Glomerular visceral epithelial cell (primary cell): ENCODE results near the gene FUT1.
A peak's percentile ranks its signal among the peaks of the same experiment; 100 is the strongest.
"Not testable (repeated sequence)": the region's sequence is repeated elsewhere in the genome, so short reads cannot be mapped to it uniquely, and the experiment has no call there.

Experiments used
- DNase-seq: peaks from one replicate; pipeline ENCODE4 v3.0.0-alpha.2; 2016; ENCODE audit errors: extremely low spot score

The FUT1 gene

DNA sequence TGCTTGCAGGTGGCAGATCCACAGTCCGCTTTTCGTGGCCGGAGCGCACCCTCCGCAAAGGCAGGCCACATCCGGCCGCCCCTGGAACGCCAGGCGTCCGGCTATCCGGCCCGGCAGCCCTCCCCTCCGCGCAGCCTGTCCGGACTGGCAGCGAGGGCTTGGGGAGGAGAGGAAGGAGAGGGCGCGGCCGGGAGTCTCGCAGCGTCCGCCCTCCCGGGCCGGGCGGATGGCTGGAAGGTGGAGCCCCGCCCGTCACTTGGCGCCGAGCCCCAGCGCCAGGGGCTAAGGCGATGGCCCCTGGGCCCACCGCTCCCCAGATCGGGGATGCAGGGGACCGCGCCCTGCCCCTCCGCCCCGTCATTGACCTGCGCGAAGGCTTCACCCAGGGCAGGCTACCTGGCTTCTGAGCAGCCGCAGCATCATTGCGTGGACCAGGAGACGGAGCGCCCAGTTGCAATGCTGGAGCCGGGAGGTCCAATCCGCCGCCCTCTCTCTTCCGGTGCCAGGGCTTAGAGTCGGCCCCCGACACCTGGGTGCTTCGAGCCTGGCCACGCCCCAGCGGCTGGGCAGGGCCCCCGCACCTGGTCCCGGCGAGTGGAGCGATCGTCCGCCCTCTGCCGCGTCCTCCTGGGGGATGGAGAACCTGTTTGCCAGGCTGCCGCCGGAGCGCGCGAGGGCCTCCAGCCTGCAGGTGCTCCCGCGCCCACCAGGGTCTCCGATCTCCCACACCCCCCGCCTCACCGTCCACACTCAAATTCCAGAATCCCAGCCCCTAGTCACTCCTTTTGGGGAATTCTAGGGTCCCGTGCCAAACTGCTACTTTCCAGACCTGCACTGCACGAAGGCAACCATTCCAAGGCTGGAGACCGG lies at the start of gene FUT1:
Gene FUT1 (minus strand): TSS at position 146 of the 870 bp plus-strand sequence. CDS start 1,360 bp downstream, outside the sequence.
- DNase-seq = peak; percentile 62

DNA sequence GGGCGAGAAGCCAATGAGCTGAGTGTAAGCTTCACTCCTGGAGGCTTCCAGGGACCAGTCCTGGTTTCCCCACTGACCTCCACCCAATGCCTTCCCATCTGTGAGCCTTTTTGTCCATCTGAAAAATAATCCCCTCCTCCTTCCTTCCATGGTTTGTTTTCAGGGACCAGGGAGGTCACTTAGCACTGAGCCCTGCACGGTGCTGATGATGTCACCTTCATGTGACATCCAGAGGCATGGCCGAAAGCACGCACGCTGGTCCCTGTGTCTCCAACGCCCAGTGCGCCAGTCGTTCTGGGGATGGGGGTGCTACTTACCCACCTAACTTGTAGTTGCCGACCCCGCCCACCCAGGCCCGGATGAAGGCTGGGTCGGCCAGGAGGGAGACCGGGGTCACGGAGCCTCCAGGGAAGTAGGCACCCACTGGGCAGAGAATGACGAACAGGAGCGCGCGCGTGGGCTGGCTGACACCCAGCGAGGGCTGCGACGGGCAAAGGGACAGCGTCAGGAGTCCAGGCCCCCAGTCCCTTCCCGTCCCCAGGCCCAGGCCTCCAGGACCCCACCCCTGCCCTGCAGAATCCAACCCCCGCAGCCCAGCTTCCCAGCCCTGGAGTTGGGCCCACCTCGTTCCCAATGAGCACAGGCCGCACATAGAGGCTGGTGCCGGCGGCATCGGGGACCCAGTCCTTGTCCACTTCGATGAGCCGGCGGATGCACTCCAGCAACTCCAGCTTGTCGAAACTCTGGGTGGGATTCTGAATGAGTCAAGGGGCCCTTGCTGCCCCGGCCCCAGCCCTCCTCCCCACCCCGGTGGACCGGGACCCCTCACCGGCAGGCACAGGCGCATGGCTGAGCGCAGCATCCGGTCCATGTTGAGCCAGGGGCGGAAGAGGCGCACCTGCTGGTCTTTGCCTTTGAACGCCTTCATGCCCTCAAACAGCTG lies 47.2 kb upstream of the FUT1 start:
- no peak for DNase-seq

DNA sequence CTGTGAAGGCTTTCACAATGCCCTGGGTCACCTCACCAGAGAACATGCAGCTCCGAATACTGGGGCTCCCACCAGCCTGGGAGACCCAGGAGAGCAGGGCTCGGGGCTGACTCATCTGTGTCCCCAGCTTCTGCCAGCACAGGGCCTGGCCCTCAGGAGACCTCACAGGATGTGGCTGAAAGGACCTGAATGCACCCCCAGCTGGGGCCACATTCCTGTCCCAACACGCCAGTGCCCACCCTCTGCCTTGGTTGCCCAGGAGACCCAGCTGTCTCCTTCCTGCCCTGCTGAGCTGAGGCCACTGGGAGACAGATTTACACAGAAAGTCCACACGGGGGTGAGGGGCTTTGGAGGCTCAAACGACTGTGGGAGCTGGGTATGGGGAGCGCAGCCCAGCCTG lies 46.5 kb upstream of the FUT1 start:
- peak; percentile 76 for DNase-seq

DNA sequence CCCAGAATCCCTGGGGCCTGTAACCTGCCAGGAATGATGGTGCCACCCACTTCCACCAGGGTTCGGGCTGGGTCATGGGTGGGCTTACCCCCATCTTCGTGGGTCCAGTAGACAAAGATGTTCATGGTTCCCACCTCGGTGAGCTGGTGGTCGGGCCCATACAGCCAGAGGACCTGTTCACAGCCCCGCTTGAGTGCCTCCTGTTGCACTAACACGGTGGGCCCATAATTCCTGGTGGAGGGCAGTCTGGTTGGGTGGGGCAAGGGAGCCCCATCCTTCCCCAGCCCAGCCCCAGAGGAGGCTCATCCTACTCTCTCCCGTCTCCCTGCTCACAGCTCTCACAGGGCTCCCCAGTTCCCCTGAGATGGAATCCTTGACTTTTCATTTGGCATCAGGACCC lies 44.7 kb upstream of the FUT1 start:
- DNase-seq = no peak

DNA sequence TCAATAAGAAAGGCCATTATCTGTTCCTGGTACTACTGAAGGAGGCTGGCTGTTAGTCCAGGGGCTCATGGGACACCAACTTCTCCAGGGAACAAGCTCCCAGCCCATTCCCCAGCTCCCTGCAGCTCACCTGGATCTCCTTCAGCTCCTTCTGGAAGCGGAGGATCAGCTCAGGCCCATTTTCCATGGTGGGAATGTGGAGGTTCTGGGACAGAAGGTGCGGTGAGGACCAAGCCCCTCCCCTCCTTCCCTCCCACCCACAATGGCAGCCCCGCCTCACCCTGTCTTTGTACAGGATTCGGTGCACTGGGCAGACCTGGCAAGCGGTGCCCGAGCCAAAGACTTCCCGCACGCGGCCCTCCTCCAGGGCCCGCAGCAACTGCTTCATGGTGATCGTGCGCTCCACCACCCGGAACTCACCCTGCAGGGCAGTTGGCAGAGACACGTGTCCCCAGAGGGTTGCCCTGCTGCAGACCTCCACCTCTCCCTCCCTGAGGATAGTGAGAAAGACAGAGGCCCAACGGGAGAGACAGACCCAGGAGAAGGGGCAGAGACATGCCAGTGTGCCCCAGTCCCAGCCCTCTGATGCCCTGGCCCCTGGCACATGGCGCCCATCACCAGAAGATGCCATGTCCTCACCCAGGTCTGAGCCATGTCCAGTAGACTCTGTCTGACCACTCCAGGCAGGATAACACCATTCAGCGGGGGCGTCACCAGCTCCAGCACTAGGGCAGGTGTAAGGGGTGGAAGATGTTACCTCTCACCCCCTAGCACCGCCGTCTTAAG lies 44.0 kb upstream of the FUT1 start:
- DNase-seq = no peak

DNA sequence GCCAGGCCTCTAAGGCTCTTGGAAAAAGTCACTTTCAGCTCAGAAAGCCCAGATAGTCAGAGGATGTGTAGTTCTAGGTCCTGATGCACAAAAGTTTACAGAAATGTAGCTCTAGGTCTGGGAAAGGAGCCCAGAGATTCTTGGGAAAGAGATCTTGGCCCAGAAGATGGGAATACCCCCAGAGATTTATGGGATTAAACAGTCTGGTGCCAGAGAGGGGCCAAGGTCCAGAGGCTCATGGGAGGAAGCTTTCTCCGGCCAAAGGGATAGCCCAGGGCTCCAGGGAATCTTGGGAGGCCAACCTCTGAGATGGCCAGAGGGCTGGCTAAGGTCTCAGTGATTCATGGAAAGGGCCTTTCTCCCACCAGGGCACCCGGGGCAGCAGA lies 43.2 kb upstream of the FUT1 start:
- no peak for DNase-seq

DNA sequence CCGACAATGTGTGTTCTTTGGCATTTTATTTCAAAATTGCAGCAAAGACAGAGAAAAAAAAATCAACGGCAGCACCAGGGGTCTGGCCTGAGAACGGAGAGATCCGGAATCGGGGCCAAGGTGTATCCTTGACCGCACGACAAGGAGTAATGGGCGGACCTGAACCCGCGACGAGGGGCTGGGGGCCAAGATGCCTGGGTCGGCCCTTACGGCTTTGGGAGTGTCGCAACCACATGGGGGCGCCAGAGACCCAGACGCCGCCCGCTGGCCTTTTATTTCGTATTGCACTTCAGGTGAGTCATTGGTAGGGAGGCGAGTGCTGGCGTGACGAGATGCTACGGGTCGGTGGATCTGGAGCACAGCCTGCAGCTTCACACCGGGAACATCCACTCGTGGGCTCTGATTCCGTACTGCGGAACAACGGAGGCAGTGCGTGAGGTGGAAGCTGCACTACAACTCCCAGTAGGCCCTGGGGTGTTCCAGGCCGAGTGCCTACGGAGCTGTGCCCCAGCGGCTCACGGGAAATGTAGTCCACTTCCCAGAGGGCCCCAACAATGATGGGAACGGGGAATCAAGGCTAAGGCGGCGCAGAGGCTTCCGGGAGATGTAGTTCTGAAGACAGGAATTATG lies 42.7 kb upstream of the FUT1 start:
- peak; percentile 91 for DNase-seq

DNA sequence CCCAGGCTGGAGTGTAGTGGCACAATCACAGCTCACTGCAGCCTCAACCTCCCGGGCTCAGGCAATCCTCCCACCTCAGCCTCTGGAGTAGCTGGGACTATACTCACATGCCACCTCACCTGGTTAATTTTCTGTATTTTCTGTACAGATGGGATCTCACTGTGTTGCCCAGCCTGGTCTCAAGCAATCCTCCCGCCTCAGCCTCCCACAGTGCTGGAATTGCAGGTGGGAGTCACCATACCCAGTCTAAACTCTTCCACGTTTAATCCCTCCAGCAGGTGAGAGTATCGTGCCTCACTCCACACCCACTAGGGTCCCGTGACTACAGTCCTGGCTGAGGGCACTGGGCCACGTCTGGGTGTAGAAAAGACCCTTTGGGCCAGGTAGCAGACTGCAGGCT lies 41.9 kb upstream of the FUT1 start:
- DNase-seq = no peak

DNA sequence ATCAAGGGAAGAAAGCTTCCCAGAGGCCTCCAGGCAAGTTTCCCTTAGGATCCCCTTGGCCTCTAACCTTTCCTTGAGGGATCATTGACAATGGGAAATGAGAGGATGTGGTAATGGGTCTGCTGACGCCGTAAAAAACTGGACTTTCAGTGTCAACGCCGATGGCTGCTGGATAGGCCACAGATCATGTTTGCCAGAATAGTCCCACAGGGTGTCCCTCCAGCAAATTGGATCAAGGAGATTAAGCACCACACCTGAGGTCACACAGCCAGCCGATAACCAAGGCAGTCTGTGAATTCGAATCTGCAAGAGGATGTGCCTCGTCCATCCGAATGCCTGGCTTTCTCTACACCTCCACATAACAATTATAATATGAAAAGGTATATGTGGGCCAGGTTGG lies 40.8 kb upstream of the FUT1 start:
- DNase-seq = no peak

DNA sequence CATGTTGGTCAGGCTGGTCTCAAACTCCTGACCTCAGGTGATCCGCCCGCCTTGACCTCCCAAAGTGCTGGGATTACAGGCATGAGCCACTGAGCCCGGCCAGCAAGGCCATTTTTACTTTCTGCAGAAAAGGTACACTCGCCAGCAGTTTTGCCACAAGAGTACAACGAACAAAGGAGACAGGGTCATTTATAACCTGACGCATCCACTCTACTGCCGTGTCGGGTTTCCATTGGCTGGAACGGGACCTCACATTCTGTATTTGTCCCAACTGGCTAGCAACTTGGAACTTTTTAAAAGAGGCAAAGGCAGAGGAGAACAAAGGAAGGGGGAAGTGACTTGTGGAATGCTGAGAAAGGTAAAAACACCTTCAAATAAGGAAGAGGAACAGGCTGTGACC lies 34.9 kb upstream of the FUT1 start:
- not testable (repeated sequence) for DNase-seq

DNA sequence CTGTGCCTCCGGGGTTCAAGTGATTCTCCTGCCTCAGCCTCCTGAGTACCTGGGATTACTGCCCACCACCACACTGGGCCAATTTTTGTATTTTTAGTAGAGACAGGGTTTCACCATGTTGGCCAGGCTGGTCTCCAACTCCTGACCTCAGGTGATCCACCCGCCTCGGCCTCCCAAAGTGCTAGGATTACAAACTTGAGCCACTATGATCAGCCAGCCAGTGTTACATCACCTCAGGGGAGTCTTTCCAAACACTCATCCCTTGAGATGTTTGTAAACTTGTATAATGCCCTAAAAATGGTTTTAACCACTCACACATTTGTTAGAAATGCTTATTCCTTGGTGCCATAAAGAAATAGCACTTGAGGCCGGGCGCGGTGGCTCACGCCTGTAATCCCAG lies 34.0 kb upstream of the FUT1 start:
- not testable (repeated sequence) for DNase-seq

DNA sequence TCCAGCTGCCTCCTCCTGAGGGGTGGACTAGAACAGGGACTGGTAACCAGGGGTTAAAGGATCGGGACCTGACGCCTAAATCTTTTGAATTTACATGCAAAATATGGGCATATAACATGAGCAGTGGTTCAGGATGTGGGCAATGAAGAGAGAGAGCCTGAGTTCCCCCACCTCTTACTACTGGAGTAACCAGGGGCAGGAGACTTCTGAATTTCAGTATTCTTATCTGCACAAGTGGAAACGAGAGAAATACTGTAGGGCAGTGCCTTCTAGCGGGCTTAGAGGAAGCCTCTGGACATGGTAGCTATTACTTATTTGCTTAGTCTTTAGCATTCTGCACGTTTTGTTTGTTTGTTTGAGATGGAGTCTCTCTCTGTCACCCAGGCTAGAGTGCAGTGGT lies 32.1 kb upstream of the FUT1 start:
- DNase-seq = no peak

DNA sequence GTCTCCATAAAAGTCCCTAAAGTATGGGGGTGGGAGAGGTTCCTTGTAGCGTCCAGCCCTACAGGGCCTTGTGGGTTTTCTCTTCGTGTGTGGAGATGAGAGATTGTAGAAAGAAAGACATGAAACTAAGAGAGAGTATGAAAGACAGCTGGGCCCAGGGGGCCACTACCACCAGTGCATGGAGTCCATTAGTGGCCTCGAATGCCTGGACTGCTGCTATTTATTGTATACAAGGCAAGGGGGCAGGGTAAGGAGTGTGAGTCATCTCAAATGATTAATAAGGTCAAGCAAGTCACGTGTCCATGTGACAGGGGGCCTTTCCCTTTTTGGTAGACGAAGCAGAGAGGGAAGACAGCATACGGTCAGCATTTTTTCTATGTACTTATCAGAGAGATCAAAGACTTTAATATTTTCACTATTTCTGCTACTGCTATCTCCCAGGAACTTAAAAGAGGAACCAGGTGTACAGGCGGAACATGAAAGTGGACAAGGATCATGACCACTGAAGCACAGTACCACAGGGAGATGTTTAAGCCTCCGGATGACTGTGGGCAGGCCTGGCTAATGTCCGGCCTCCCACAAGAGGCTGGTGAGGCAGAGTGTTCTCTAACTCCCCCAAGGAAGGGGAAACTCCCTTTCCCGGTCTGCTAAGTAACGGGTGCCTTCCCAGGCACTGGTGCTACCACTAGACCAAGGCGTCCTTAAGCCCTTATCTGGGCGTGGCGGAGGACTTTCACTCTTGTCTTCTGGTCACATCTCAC lies 28.4 kb upstream of the FUT1 start:
- DNase-seq = peak; percentile 66

DNA sequence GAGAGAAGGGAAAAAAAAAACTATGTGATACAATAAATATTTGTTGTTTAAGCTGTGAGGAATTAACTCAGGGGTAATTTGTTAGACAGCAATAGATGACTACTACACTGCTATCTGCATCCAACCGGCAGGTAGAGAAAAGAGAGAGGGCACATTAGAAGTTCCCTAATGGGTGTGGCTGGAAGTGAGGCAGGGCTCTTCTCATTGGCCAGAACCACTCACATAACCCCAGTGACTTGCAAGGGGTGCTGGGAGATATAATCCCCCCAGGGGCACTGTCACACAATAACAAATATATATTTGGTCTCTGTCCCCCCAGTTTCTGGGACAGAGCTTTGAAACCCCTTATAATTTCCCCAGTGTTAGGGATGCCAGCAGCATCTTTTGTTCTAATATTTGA lies 27.2 kb upstream of the FUT1 start:
- DNase-seq = no peak

DNA sequence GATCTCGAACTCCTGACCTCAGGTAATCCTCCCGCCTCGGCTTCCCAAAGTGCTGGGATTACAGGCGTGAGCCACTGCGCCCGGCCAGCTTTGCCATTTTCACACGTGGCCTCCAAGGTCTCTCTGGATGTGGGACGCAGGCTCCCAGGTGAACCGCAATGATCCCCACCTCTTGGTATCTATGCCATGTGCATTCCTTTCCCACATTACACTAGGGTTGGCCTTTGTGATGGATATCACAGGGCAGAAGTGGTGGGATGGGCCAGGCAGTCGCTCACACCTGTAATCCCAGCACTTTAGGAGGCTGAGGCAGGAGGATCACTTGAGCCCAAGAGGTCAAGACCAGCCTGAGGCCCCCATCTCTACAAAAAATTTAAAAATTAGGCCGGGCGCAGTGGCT lies 25.3 kb upstream of the FUT1 start:
- no peak for DNase-seq

DNA sequence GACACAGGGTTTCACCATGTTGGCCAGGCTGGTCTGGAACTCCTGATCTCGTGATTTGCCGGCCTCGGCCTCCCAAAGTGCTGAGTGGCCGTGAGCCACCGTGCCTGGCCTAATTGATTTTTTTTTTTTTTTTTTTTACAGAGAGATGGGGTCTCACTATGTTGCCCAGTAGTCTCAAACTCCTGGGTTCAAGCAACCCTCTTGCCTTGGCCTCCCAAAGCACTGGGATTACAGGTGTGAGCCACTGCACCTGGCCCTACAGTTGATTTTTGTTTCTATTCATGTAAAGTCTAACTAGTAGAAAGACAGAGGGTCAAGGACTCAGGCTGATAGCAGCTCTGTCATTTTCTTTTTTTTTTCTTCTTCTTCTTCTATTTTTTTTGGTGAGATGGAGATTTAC lies 24.7 kb upstream of the FUT1 start:
- DNase-seq = no peak

DNA sequence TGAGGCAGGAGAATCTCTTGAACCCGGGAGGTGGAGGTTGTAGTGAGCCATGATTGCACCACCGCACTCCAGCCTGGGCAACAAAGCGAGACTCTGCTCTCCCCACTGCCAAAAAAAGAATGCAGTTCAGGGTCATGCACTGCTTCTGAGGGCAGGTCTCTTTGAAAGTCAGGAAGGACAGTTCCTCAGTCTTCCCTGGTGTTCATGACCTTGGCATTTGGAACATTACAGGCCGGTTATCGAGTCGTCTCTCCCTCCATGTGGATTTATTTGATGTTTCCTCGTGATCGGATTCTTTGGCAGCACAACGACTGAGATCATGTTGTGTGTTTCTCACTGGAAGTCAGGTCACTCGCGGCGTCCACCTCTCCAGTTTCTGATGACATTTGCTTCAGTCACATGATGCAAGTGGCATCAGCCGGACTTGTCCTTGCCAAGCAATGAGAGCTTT lies 20.1 kb upstream of the FUT1 start:
- no peak for DNase-seq

DNA sequence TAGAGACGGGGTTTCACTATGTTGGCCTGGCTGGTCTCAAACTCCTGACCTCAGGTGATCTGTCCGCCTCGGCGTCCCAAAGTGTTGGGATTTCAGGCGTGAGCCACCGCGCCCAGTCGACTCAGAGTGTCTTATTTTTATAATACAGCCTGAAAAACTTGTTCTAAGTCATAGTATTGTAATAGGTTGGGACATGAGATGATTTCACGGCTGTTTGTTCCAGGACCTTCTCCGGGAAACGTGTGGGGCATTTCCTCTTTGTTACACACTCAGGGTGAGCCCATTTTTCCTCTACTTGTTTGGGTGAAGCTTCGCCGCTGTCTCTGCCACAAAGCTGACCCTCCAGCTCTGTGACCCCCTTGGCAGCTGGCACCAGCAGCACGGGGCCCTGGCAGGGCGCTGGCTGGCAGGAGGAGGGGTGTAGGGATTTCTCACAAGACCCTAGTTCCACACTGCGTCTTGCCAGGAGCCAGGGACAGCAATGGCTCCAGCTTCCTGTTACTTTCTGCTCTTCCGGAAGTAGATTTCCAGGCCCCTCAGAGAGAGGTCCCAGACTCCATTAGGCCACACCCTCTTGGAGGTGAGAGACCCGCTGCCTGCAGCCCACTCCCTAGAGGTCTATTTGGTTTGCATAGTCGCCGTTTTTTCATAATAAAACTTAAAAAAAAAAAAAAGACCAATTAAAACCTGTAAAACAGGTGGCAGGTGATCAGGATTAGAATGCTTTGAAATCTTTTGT lies 18.5 kb upstream of the FUT1 start:
- DNase-seq = no peak

DNA sequence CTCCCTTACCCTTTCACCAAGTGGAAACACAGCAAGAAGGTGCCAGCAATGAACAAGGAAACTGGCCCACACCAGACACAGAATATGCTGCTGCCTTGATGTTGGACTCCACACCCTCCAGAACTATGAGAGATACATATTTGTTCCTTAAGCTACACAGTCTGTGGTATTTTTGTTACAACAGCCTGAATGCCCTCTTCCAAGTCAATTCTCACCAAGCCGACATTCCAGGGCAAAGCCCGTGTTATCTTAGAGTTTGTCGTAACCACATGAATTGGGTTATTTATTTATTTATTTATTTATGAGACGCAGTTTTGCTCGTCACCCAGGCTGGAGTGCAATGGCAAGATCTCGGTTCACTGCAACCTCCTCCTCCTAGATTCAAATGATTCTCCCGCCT lies 17.8 kb upstream of the FUT1 start:
- peak; percentile 56 for DNase-seq
